NB4 (cell line): ENCODE data around the gene KIAA1191.

Experiments used
- DNase-seq: peaks from one replicate; pipeline ENCODE4 v3.0.0; 2010; ENCODE audit warnings: low read depth
- H3K4me3 ChIP-seq: one replicate; pipeline ENCODE4 v1.5.1; 2011; ENCODE audit warnings: mild to moderate bottlenecking, low read depth, low read length, moderate library complexity
- MAX ChIP-seq: IDR thresholded peaks from 2 replicates; pipeline ENCODE4 v1.6.1; 2011; ENCODE audit warnings: low read depth, low read length
- MYC ChIP-seq: IDR thresholded peaks from 2 replicates; pipeline ENCODE4 v1.6.1; 2011; ENCODE audit warnings: low read depth, low read length
- POLR2A ChIP-seq: IDR thresholded peaks from 2 replicates; pipeline ENCODE4 v1.6.1; 2011; ENCODE audit warnings: mild to moderate bottlenecking; ENCODE audit not compliant: insufficient read length; ENCODE audit errors: extremely low read depth
- TF ChIP-seq, protein P1 (sequence below): IDR thresholded peaks from one replicate; pipeline ENCODE4 v1.5.1; 2012; ENCODE audit warnings: low read depth, low read length

The KIAA1191 gene

GRCh38 chr5:176391479-176391878, 29.9 kb upstream of the KIAA1191 start:
- TF ChIP-seq, protein P1, sequence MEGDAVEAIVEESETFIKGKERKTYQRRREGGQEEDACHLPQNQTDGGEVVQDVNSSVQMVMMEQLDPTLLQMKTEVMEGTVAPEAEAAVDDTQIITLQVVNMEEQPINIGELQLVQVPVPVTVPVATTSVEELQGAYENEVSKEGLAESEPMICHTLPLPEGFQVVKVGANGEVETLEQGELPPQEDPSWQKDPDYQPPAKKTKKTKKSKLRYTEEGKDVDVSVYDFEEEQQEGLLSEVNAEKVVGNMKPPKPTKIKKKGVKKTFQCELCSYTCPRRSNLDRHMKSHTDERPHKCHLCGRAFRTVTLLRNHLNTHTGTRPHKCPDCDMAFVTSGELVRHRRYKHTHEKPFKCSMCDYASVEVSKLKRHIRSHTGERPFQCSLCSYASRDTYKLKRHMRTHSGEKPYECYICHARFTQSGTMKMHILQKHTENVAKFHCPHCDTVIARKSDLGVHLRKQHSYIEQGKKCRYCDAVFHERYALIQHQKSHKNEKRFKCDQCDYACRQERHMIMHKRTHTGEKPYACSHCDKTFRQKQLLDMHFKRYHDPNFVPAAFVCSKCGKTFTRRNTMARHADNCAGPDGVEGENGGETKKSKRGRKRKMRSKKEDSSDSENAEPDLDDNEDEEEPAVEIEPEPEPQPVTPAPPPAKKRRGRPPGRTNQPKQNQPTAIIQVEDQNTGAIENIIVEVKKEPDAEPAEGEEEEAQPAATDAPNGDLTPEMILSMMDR = peak; percentile 3
- TF ChIP-seq POLR2A = no peak
- TF ChIP-seq MYC = no peak
- no peak for TF ChIP-seq MAX
- no peak overlapping the region for H3K4me3 ChIP-seq

GRCh38 chr5:176389135-176390123, 27.9 kb upstream of the KIAA1191 start:
- TF ChIP-seq POLR2A (peak; percentile 77), MYC (no peak; the same call in 1 of the 2 replicates)
- peak overlapping the region; percentile 95 for H3K4me3 ChIP-seq
- DNase-seq = no peak

More at GRCh38 chr5:176391479-176391878, 29.9 kb upstream of the KIAA1191 start:
- no peak for DNase-seq

DNA sequence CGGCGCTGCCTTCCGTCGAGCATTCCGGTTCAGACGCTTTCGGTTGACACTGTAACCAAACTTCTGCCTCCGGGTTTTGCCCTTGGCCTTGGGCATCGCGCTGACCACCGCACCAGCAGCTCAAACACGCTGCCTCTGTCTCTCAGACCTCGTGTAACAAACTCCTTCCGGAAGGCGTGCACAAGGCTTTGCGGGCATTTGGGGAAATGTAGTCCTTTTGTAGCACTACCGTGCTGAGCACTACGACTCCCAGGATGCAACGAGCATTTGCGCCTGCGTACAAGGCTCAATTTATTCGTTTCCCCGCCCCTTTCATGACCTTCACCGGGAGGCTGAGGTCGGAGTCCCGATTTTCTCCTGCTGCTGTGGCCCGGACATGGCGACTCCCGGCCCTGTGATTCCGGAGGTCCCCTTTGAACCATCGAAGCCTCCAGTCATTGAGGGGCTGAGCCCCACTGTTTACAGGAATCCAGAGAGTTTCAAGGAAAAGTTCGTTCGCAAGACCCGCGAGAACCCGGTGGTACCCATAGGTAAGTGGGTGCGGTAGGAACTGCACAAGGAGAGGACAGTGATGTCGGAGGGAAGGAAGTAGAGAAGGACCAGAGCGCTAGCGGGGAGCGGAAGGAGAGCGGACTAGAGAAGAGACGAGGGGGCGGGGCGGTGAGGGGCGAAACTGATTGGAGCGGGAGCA, 27.0 kb upstream of the KIAA1191 start, which contains the start of the genes HIGD2A and NOP16:
HIGD2A (plus strand) TSS at position 308 of the 691 bp plus-strand sequence; CDS start at position 377, 69 bp downstream.
NOP16 (minus strand) TSS at position 155 of the 691 bp plus-strand sequence; CDS start at position 96, 59 bp downstream.
- TF ChIP-seq MAX = peak; percentile 100
- TF ChIP-seq MYC = peak; percentile 100
- TF ChIP-seq, protein P1 = no peak
- peak; percentile 83 for TF ChIP-seq POLR2A
- H3K4me3 ChIP-seq = peak within 1 kb of the TSS; percentile 95
- DNase-seq = peak; percentile 99

GRCh38 chr5:176388003-176388443, 26.5 kb upstream of the KIAA1191 start:
- TF ChIP-seq POLR2A = no peak
- TF ChIP-seq MAX = no peak
- TF ChIP-seq, protein P1 = no peak
- TF ChIP-seq MYC = peak; percentile 44; the same call in 1 of the 2 replicates
- peak overlapping the region; percentile 95 for H3K4me3 ChIP-seq
- DNase-seq = peak; percentile 64

DNA sequence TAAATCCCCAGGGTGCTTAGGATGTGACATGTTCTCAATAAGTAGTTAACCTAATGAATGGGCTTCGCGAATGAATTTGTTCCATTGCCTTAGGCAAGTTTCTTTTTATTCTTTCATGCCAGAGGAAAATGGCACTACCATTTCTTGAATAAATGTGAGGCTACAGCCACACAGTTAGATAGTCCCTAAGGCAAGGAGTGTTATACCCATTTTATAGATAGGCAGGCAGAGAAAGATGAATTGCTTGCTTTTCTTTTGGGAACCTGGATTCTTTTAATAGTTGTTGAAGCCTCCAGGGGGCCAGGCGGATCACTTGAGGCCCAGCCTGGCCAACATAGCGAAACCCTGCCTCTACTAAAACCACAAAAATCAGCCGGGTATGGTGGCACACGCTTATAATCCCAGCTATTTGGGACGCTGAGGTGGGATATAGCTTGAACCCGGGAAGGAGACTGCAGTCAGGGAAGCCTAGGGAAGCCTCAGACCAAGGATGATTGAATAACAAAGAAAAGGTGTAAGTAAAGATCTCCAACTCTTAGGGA, 25.9 kb upstream of the KIAA1191 start:
- TF ChIP-seq, protein P1 = no peak
- TF ChIP-seq POLR2A (no peak), MAX (no peak), MYC (no peak)
- peak overlapping the region; percentile 95 for H3K4me3 ChIP-seq
- DNase-seq = no peak
